ENCODE data around the gene THEMIS.

GRCh38 chr6:127821431-127821830 is 79.4 kb downstream of the THEMIS start:
- no peak for TF ChIP-seq CTCF (IDR thresholded peaks at IDR 0.05)
- no peak for TF ChIP-seq POLR2A (IDR thresholded peaks at IDR 0.05)

Data from Peyer's patch (tissue), 4 donors.